Sciatic nerve (tissue), 1 donor: Measurements from ENCODE around the gene DGKE. TPM values are rescaled to one million over a fixed set of nuclear protein-coding genes. Genes with fewer than 3 reads are reported as not detected.

ENCODE experiments used
- total RNA-seq: library from RNA; stranded (reverse); fragmentation: NEBNext Ultra II Directional; extraction: Animal tissue kit (Norgen Biotek cat#: 25700); gene quantifications from one replicate; pipeline ENCODE4 v1.2.1, GENCODE V29; 2021
- donor health status: DM: no; HTN: no; CAD: no.

DGKE gene
- total RNA-seq, 1 donor from 2014 or later, result 16.8 TPM

Other genes with a start within 250 kb of the DGKE start
- 5.3 TPM for gene NOG, start 240.5 kb upstream of the DGKE start, total RNA-seq
- gene C17orf67, start 231 bp upstream of the DGKE start, total RNA-seq, result 6.2 TPM
- 51.5 TPM for gene TRIM25, start 79.9 kb downstream of the DGKE start, total RNA-seq
- 13.7 TPM for gene COIL, start 126.9 kb downstream of the DGKE start, total RNA-seq
- 51.8 TPM for gene SCPEP1, start 144.0 kb downstream of the DGKE start, total RNA-seq